Hepatocyte (in vitro differentiated cells): Measurements from ENCODE around the gene RAB11B. TPM values are rescaled to one million over a fixed set of nuclear protein-coding genes. Genes with fewer than 3 reads are reported as not detected.
A peak's percentile ranks its signal among the peaks of the same experiment; 100 is the strongest.
"Not testable (repeated sequence)": the region's sequence is repeated elsewhere in the genome, so short reads cannot be mapped to it uniquely, and the experiment has no call there.

Experiments used
- DNase-seq: peaks from one replicate; pipeline ENCODE4 v3.0.0-alpha.2; 2016; ENCODE audit warnings: low spot score
- H2AFZ ChIP-seq: fragments of 200-600 bp; sonication (generic); 2 replicates; pipeline ENCODE4 v1.6.0; 2016; ENCODE audit warnings: antibody characterized with exemption, mild to moderate bottlenecking
- H3K27ac ChIP-seq: fragments of 200-600 bp; sonication (generic); 2 replicates; pipeline ENCODE4 v1.5.1; 2016; ENCODE audit warnings: mild to moderate bottlenecking
- H3K27me3 ChIP-seq: fragments of 200-600 bp; sonication (generic); 2 replicates; pipeline ENCODE4 v1.6.1; 2016
- H3K36me3 ChIP-seq: fragments of 200-600 bp; sonication (generic); replicated peaks from 2 replicates; pipeline ENCODE4 v1.5.1; 2016; ENCODE audit warnings: low read depth; ENCODE audit not compliant: insufficient read depth
- H3K4me1 ChIP-seq: fragments of 200-600 bp; sonication (generic); 2 replicates; pipeline ENCODE4 v1.5.1; 2016; ENCODE audit warnings: mild to moderate bottlenecking, moderate library complexity; ENCODE audit not compliant: insufficient read depth
- H3K4me2 ChIP-seq: fragments of 200-600 bp; sonication (generic); 2 replicates; pipeline ENCODE4 v1.6.0; 2016
- H3K4me3 ChIP-seq: fragments of 200-600 bp; sonication (generic); 2 replicates; pipeline ENCODE4 v1.5.1; 2016; ENCODE audit warnings: mild to moderate bottlenecking
- H3K79me2 ChIP-seq: fragments of 200-600 bp; sonication (generic); 2 replicates; pipeline ENCODE4 v1.6.0; 2017; ENCODE audit warnings: mild to moderate bottlenecking
- H3K9me2 ChIP-seq: fragments of 200-600 bp; sonication (generic); replicated peaks from 2 replicates; pipeline ENCODE4 v1.6.0; 2017; ENCODE audit warnings: mild to moderate bottlenecking; ENCODE audit not compliant: insufficient read depth
- H3K9me3 ChIP-seq: fragments of 200-600 bp; sonication (generic); 2 replicates; pipeline ENCODE4 v1.5.1; 2016; ENCODE audit warnings: low read depth, mild to moderate bottlenecking
- H4K20me1 ChIP-seq: fragments of 200-600 bp; sonication (generic); 2 replicates; pipeline ENCODE4 v1.6.0; 2016; ENCODE audit warnings: mild to moderate bottlenecking; ENCODE audit not compliant: insufficient read depth, poor library complexity, severe bottlenecking
- EZH2 ChIP-seq: fragments of 200-600 bp; sonication (generic); IDR thresholded peaks from 2 replicates; pipeline ENCODE4 v1.6.1; 2016; ENCODE audit warnings: antibody characterized with exemption, mild to moderate bottlenecking, borderline replicate concordance
- EZH2phosphoT487 ChIP-seq: fragments of 200-600 bp; sonication (generic); IDR thresholded peaks from one replicate; pipeline ENCODE4 v1.6.1; 2018; ENCODE audit warnings: antibody characterized with exemption, mild to moderate bottlenecking, low read depth, moderate library complexity; ENCODE audit not compliant: unreplicated experiment, severe bottlenecking
- WGBS: methylation state at CpG from one replicate; pipeline ENCODE4 v1.1.6; 2016; ENCODE audit warnings: low lambda C conversion rate; ENCODE audit errors: missing lambda C conversion rate; 5-methylcytosine and 5-hydroxymethylcytosine counted together
- polyA plus RNA-seq: library from polyadenylated mRNA; unstranded; fragments of >200 nt; fragmentation: Nextera tagmentation; extraction: Ambion mirVana; gene quantifications from 2 replicates; pipeline ENCODE4 v1.2.1, GENCODE V29; 2016
- total RNA-seq: library from RNA; depleted of rRNA; stranded (reverse); fragments of >200 nt; gene quantifications from 2 replicates; pipeline ENCODE4 v1.2.3, GENCODE V29; 2014
- TF ChIP-seq, protein P1 (sequence below): fragments of 200-600 bp; sonication (generic); IDR thresholded peaks from 2 replicates; pipeline ENCODE4 v1.5.1; 2016; ENCODE audit warnings: antibody characterized with exemption, mild to moderate bottlenecking; ENCODE audit not compliant: poor library complexity

RAB11B gene
- total and polyA plus RNA-seq, 2 experiments from 2014 or later = 47.1 to 174 TPM

DNA sequence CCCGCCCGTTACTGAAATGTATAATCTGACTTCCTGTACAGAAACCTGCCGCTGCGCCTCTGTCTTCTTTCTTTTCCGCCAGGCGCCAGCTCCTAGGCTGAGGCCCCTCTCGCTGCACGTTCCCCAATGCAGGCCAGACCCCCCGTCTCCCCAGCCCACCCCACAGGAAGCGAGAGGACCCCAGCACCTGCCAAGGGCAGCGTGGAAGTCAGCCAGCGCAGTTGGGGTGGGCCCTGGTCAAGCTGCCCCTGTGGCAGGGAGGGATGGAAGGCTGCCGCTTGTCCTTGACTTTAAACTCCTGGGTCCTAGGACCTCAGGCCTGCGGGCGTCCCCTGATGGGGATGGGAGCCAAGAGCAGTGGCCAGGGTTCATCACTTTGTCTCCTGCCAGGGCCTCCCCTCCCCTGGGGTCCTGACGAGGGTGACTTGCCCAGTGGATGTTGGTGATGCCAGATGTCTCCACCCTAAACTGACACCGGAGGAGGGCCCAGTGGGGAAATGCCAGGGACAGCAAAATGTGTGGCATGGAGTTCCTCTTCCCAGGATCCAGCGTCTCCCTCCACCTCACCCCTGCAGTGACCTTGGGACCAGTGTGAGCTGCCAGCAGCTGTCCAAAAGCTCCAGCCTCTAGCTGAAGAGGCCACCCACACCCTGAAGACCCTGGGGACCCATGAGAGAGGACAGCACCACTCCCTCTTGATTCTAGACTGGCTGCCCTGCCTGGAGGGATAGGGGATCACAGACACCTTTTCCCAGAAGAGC, 14.4 kb downstream of the RAB11B start:
- no peak for DNase-seq
- H2AFZ ChIP-seq = no peak overlapping the region
- no peaks in the 10 kb centered on the region for H3K4me1 ChIP-seq
- WGBS = 98% methylated on average over 15 of the region's 18 CpGs
- H3K27ac ChIP-seq = no peak overlapping the region
- no peaks in the 10 kb centered on the region for H3K9me3 ChIP-seq
- no peaks in the 10 kb centered on the region for H3K79me2 ChIP-seq
- no peak overlapping the region for H3K4me2 ChIP-seq
- H3K27me3 ChIP-seq = no peaks in the 10 kb centered on the region
- H3K36me3 ChIP-seq = no peaks in the 10 kb centered on the region
- TF ChIP-seq EZH2 (no peak), EZH2phosphoT487 (no peak)
- TF ChIP-seq, protein P1, sequence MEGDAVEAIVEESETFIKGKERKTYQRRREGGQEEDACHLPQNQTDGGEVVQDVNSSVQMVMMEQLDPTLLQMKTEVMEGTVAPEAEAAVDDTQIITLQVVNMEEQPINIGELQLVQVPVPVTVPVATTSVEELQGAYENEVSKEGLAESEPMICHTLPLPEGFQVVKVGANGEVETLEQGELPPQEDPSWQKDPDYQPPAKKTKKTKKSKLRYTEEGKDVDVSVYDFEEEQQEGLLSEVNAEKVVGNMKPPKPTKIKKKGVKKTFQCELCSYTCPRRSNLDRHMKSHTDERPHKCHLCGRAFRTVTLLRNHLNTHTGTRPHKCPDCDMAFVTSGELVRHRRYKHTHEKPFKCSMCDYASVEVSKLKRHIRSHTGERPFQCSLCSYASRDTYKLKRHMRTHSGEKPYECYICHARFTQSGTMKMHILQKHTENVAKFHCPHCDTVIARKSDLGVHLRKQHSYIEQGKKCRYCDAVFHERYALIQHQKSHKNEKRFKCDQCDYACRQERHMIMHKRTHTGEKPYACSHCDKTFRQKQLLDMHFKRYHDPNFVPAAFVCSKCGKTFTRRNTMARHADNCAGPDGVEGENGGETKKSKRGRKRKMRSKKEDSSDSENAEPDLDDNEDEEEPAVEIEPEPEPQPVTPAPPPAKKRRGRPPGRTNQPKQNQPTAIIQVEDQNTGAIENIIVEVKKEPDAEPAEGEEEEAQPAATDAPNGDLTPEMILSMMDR = no peak
- H3K4me3 ChIP-seq = no peak overlapping the region
- peaks cover 5% of the 10 kb centered on the region for H4K20me1 ChIP-seq
- no peaks in the 10 kb centered on the region for H3K9me2 ChIP-seq

DNA sequence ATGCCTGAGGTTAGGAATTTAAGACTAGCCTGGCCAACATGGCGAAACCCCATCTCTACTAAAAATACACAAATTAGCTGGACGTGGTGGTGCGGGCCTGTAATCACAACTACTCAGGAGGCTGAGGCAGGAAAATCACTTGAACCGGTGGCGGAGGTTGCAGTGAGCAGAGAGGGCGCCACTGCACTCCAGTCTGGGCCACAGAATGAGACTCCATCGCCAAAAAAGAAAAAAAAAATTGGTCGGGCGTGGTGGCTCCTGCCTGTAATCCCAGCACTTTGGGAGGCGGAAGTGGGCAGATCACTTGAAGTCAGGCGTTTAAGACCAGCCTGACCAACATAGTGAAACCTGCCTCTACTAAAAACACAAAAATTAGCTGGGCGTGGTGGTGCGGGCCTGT, 20.6 kb downstream of the RAB11B start:
- H3K4me3 ChIP-seq, H2AFZ ChIP-seq, H3K27me3 ChIP-seq, DNase-seq, H3K9me3 ChIP-seq, H3K36me3 ChIP-seq, H4K20me1 ChIP-seq, H3K9me2 ChIP-seq, H3K27ac ChIP-seq, H3K4me2 ChIP-seq, H3K4me1 ChIP-seq, H3K79me2 ChIP-seq: not testable (repeated sequence)
- WGBS = 93% methylated on average over 13 of the region's 13 CpGs

DNA sequence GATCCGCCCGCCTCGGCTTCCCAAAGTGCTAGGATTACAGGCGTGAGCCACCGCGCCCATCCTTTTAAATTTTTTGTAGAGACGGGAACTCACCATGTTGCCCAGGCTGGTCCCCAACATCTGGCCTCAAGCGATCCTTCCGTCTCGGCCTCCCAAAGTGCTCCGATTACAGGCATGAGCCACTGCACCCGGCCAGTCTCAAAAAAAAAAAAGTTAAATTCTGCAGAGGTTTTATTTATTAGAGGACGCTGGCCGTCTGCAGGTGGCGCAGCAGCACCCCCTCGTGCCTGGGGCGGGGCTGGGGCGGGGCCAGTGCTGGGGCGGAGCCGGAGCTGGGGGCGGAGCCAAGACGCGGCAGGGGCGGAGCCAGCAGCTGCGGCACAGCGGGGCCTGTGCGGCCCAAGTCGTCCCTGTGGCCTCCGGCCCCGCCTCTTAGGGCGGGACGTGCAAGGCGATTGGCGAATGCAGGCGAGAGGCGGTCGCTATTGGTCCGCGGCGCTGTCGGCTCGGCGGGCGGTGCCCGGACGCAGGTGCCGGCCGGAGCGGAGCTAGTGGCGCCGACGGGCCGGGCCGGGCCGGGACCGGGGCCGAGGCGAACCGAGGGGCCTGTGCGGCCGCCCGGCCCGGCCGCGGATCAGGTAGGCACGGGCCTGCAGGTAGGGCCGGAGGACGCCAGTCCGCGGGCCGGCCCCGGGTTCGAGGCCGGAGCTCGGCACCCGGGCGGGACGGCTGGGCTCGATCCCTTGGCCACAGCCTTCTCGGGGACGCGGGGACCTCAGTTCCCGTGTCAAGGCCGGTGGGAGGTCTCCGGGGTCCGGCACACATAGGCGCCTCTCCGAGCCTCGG, 22.8 kb downstream of the RAB11B start, which contains the start of gene MARCHF2:
Gene MARCHF2 (plus strand): TSS at position 523 of the 846 bp plus-strand sequence. CDS start 8,536 bp downstream, outside the sequence.
- Histone ChIP-seq H3K9me2 (no peaks in the 10 kb centered on the region), H2AFZ (peak within 1 kb of the TSS; percentile 35)
- WGBS = 17% methylated on average over 32 of the region's 89 CpGs

More for the DNA sequence above, 22.8 kb downstream of the RAB11B start, which contains the start of gene MARCHF2:
- no peaks in the 10 kb centered on the region for H3K9me3 ChIP-seq
- H3K4me3 ChIP-seq = peak within 1 kb of the TSS; percentile 18
- no peak within 1 kb of the TSS for H3K27ac ChIP-seq
- peak; percentile 99 for DNase-seq
- no peaks in the 10 kb centered on the region for H4K20me1 ChIP-seq
- H3K36me3 ChIP-seq = no peaks in the 10 kb centered on the region
- no peaks in the 10 kb centered on the region for H3K79me2 ChIP-seq
- no peaks in the 10 kb centered on the region for H3K4me1 ChIP-seq
- peak within 1 kb of the TSS; percentile 82 for H3K4me2 ChIP-seq
- no peaks in the 10 kb centered on the region for H3K27me3 ChIP-seq
- TF ChIP-seq EZH2 (no peak), EZH2phosphoT487 (no peak)
- TF ChIP-seq, protein P1 = peak; percentile 84
